K562 (cell line): ENCODE measurements around the gene SH3D19. TPM values are rescaled to one million over a fixed set of nuclear protein-coding genes. Genes with fewer than 3 reads are reported as not detected.

ENCODE experiments used
- ATAC-seq: fragments of 200-7000 bp; cut with Tn5 transposase; 3 replicates; pipeline ENCODE4 v1.9.1; 2020; ENCODE audit warnings: moderate library complexity
- BruUV-seq: library from RNA; stranded (reverse); fragments of 400-500 nt; replicated peaks from 2 replicates; lab custom pipeline; 2021; lab: Mats Ljungman, UMichigan
- CTCF ChIA-PET: fragments of 300-600 bp; formaldehyde crosslinking; extraction: SDS; loops from one replicate; lab custom pipeline; 2021; ENCODE audit warnings: low intra/inter-chr PET ratio; lab: Yijun Ruan, JAX
- POLR2A ChIA-PET: fragments of 300-600, 350-650 bp; sonication (Branson Sonifier 250); formaldehyde crosslinking; extraction: SDS; loops from one replicate; lab custom pipeline; 2021; ENCODE audit warnings: antibody characterized with exemption, inconsistent platforms; lab: Yijun Ruan, JAX
- DNase-seq, 4 experiments: peaks; one replicate each; pipeline versions ENCODE4 v3.0.0 to v3.0.0-alpha.2; 2011 to 2018; ENCODE audit warnings: low spot score in 3 of 4, mixed read lengths in 3 of 4; ENCODE audit errors: extremely low read depth in 1 of 4
- FAIRE-seq: peaks from 2 replicates; lab custom pipeline; 2011; peaks lifted over from hg19 to GRCh38; lab: Jason Lieb, UNC
- H2AFZ ChIP-seq: 2 replicates; pipeline ENCODE4 v1.6.0; 2011; ENCODE audit warnings: low read depth, low read length, control low read depth, inconsistent platforms
- H3K27ac ChIP-seq: fragments of 200-600 bp; 3 replicates; pipeline ENCODE4 v1.8.0; 2011; ENCODE audit warnings: low read depth, mild to moderate bottlenecking, control low read depth, inconsistent platforms, low read length, moderate library complexity, mixed read lengths; ENCODE audit errors: extremely low read depth
- H3K27me3 ChIP-seq, 2 experiments: fragments of 300-600 bp in 1 of 2; 2 replicates in 1 of 2; 3 replicates in 1 of 2; pipeline versions ENCODE4 v1.6.0 to v1.8.0; 2011; ENCODE audit warnings: inconsistent platforms in 2 of 2, low read length in 2 of 2, mild to moderate bottlenecking in 1 of 2, mixed read lengths in 1 of 2, moderate library complexity in 1 of 2; ENCODE audit not compliant: control insufficient read depth in 2 of 2, insufficient read depth in 2 of 2
- H3K36me3 ChIP-seq: fragments of 300-600 bp; 3 replicates; pipeline ENCODE4 v1.8.0; 2011; ENCODE audit warnings: mild to moderate bottlenecking, low read length, inconsistent platforms; ENCODE audit not compliant: control insufficient read depth, insufficient read depth
- H3K4me1 ChIP-seq, 2 experiments: fragments of 200-600 bp in 1 of 2; replicated peaks in 1 of 2; 2 replicates in 1 of 2; 3 replicates in 1 of 2; pipeline versions ENCODE4 v1.5.1 to v1.8.0; 2011; ENCODE audit warnings: inconsistent platforms in 2 of 2, low read length in 2 of 2, mild to moderate bottlenecking in 1 of 2, mixed read lengths in 1 of 2, moderate library complexity in 1 of 2; ENCODE audit not compliant: control insufficient read depth in 2 of 2, insufficient read depth in 2 of 2
- H3K4me2 ChIP-seq: 2 replicates; pipeline ENCODE4 v1.6.1; 2011; ENCODE audit warnings: low read length, control low read depth, inconsistent platforms, mixed read lengths; ENCODE audit not compliant: insufficient read depth
- H3K4me3 ChIP-seq: fragments of 200-600 bp; sonication (generic), shearing (Covaris generic); 2 replicates; pipeline ENCODE4 v1.5.1; 2016; ENCODE audit warnings: control low read depth, inconsistent platforms
- H3K79me2 ChIP-seq: fragments of 200-600 bp; 3 replicates; pipeline ENCODE4 v1.8.0; 2011; ENCODE audit warnings: low read length, inconsistent platforms; ENCODE audit not compliant: control insufficient read depth, insufficient read depth
- H3K9ac ChIP-seq, 2 experiments: 2 replicates each; pipeline versions ENCODE4 v1.6.0 to v1.6.1; 2011; ENCODE audit warnings: low read depth in 2 of 2, low read length in 2 of 2, control low read depth in 1 of 2, inconsistent platforms in 1 of 2, mild to moderate bottlenecking in 1 of 2, mixed read lengths in 1 of 2; ENCODE audit not compliant: insufficient read depth in 1 of 2
- H3K9me1 ChIP-seq: one replicate; pipeline ENCODE4 v1.6.0; 2011; ENCODE audit warnings: inconsistent platforms, mild to moderate bottlenecking, low read length, moderate library complexity; ENCODE audit not compliant: control insufficient read depth, insufficient read depth
- H3K9me3 ChIP-seq: replicated peaks from 2 replicates; pipeline ENCODE4 v1.5.1; 2011; ENCODE audit warnings: low read depth, low read length, inconsistent platforms; ENCODE audit not compliant: control insufficient read depth, insufficient read depth
- H4K20me1 ChIP-seq: replicated peaks from 2 replicates; pipeline ENCODE4 v1.6.1; 2011; ENCODE audit warnings: low read length, inconsistent platforms, mixed read lengths; ENCODE audit not compliant: control insufficient read depth, insufficient read depth
- ATF7 ChIP-seq: fragments of 450-650 bp; IDR thresholded peaks from 2 replicates; pipeline ENCODE4 v1.7.1; 2014; ENCODE audit warnings: mild to moderate bottlenecking, moderate library complexity
- BDP1 ChIP-seq: IDR thresholded peaks from 3 replicates; pipeline ENCODE4 v1.6.1; 2011; ENCODE audit not compliant: insufficient read length, insufficient read depth
- CBFA2T3 ChIP-seq: fragments of 450-650 bp; IDR thresholded peaks from 2 replicates; pipeline ENCODE4 v1.6.1; 2017
- FOXK2 ChIP-seq, 2 experiments: fragments of 450-650 bp; IDR thresholded peaks in 1 of 2; conservative IDR thresholded peaks in 1 of 2; 2 replicates each; pipeline ENCODE4 v1.6.1; 2016; ENCODE audit warnings: low read depth in 2 of 2, mild to moderate bottlenecking in 1 of 2
- MYNN ChIP-seq, 2 experiments: sonication (generic); formaldehyde crosslinking in 1 of 2; IDR thresholded peaks; 2 replicates each; pipeline versions ENCODE4 v1.5.0 to v1.6.1; 2016 to 2020; ENCODE audit warnings: antibody characterized with exemption in 1 of 2, missing genetic modification reagents in 1 of 2
- NFIC ChIP-seq: fragments of 450-650 bp; IDR thresholded peaks from 2 replicates; pipeline ENCODE4 v1.6.1; 2017; ENCODE audit warnings: mild to moderate bottlenecking, inconsistent platforms
- RBM22 ChIP-seq: fragments of 200-400 bp; formaldehyde crosslinking; IDR thresholded peaks from 2 replicates; pipeline ENCODE4 v1.6.1; 2018; ENCODE audit warnings: low read length, low read depth; ENCODE audit not compliant: poor library complexity, severe bottlenecking
- RFX1 ChIP-seq: fragments of 450-650 bp; IDR thresholded peaks from 2 replicates; pipeline ENCODE4 v1.6.1; 2016; ENCODE audit warnings: mild to moderate bottlenecking, moderate library complexity
- SNRNP70 ChIP-seq: fragments of 200-400 bp; formaldehyde crosslinking; optimal IDR thresholded peaks from 2 replicates; pipeline ENCODE3; 2017; ENCODE audit warnings: low read depth, low read length
- TARDBP ChIP-seq: fragments of 450-650 bp; IDR thresholded peaks from 2 replicates; pipeline ENCODE4 v1.6.1; 2016
- ZNF146 ChIP-seq: IDR thresholded peaks from one replicate; pipeline ENCODE4 v1.6.1; 2018; ENCODE audit warnings: missing compliant biosample characterization; ENCODE audit not compliant: unreplicated experiment
- WGBS: fragments of 100-300 bp; shearing (Covaris generic); methylation state at CpG from one replicate; pipeline ENCODE4 v1.1.6; 2016; ENCODE audit warnings: low coverage, mixed read lengths; ENCODE audit not compliant: insufficient coverage; ENCODE audit errors: missing lambda C conversion rate; 5-methylcytosine and 5-hydroxymethylcytosine counted together
- in situ Hi-C: fragments of 300-500 bp; cut with MboI; formaldehyde crosslinking; loops from 4 replicates; pipeline ENCODE4 v1.15.0; 2018; ENCODE audit warnings: inconsistent platforms, mixed read lengths
- intact Hi-C: fragments of 100-400 bp; cut with micrococcal nuclease; formaldehyde crosslinking; loops from 2 replicates; pipeline ENCODE4 v1.14.2; 2022
- polyA plus RNA-seq, 8 experiments: library from polyadenylated mRNA; depleted of rRNA in 4 of 8; stranded (reverse) in 5 of 8; unstranded in 3 of 8; fragments of >200 nt; fragmentation: Nextera tagmentation in 2 of 8; fragmentation: Illumina TruSeq in 1 of 8; extraction: Ambion mirVana in 2 of 8; extraction: Trizol in 1 of 8; gene quantifications; 2 replicates each; pipeline versions ENCODE4 v1.2.1 to v1.2.3, GENCODE V29; 2011 to 2014; ENCODE audit warnings: inconsistent platforms in 1 of 8, missing spikeins in 1 of 8
- total RNA-seq, 7 experiments: library from RNA; depleted of rRNA in 6 of 7; stranded (reverse); fragments of >200 nt in 6 of 7; fragmentation: Illumina TruSeq in 2 of 7; extraction: Trizol in 2 of 7; gene quantifications; 2 replicates each; pipeline versions ENCODE4 v1.2.1 to v1.2.3, GENCODE V29; 2011 to 2021; ENCODE audit warnings: low replicate concordance in 1 of 7

SH3D19 gene
- total and polyA plus RNA-seq, 9 of the 15 experiments (the other 6 are each of a cell fraction or from before 2014, with no cell fraction given), result 0.42 to 2.2 (median 1.1) TPM; not detected in 6

- FAIRE-seq (no peak), ATAC-seq (no peak), DNase-seq (no peak)
- Histone ChIP-seq H3K9me3 (no peaks in the 10 kb centered on the region), H4K20me1 (no peaks in the 10 kb centered on the region), H3K4me1 (no peaks in the 10 kb centered on the region), H2AFZ (no peak overlapping the region), H3K27me3 (no peaks in the 10 kb centered on the region; a peak in 1 of 5 replicates), H3K4me2 (no peak overlapping the region), H3K9me1 (no peaks in the 10 kb centered on the region), H3K36me3 (no peaks in the 10 kb centered on the region), H3K4me3 (no peak overlapping the region), H3K79me2 (no peaks in the 10 kb centered on the region), H3K9ac (no peak overlapping the region), H3K27ac (no peak overlapping the region)
- TF ChIP-seq SNRNP70 (no peak), NFIC (no peak), RBM22 (no peak), CBFA2T3 (no peak), BDP1 (no peak), MYNN (IDR thresholded peaks at IDR 0.05) (no peak), MYNN (CRISPR knock-in tag; IDR thresholded peaks at IDR 0.05) (no peak), FOXK2 (conservative IDR thresholded peaks at IDR 0.05 in 1 of 2, IDR thresholded peaks at IDR 0.05 in 1 of 2; ENCODE audit: low read depth in 2 of 2) (no peak), ZNF146 (CRISPR knock-in tag) (no peak), ATF7 (no peak), TARDBP (no peak), RFX1 (no peak)
- WGBS, result 0% methylated on average over 1 of the region's 1 CpG
- intact Hi-C loops, result no loop called here
- in situ Hi-C loops, result no loop called here
- ChIA-PET POLR2A (interaction anchor here (0.6 kb wide), 1 partner anchor 237 kb away, joined by 3 read pairs; no protein-coding TSS in a partner anchor), CTCF (no interaction called here)
- BruUV-seq, result no TSS peak
Observed at GRCh38 chr4:151291485-151291884, 33.9 kb downstream of the SH3D19 start.
